Endothelial cell of umbilical vein (primary cell): ENCODE results near the gene TP53. TPM values are rescaled to one million over a fixed set of nuclear protein-coding genes. Genes with fewer than 3 reads are reported as not detected.

Experiments
- BruUV-seq: library from RNA; stranded (reverse); fragments of 400-500 nt; replicated peaks from 2 replicates; lab custom pipeline; 2021; lab: Mats Ljungman, UMichigan
- CTCF ChIA-PET: fragments of 300-600, 350-600 bp; sonication (Branson Sonifier 250); formaldehyde crosslinking; loops from one replicate; lab custom pipeline; 2021; ENCODE audit warnings: antibody characterized with exemption, inconsistent platforms; lab: Charles Lee
- POLR2A ChIA-PET: fragments of 300-600, 350-600 bp; sonication (Branson Sonifier 250); formaldehyde crosslinking; loops from one replicate; lab custom pipeline; 2021; ENCODE audit warnings: antibody characterized with exemption, inconsistent platforms; lab: Charles Lee
- DNase-seq: peaks from one replicate; pipeline ENCODE4 v3.0.0-alpha.2; 2011; ENCODE audit warnings: low read depth, low spot score
- FAIRE-seq: peaks from 2 replicates; lab custom pipeline; 2011; peaks lifted over from hg19 to GRCh38; lab: Jason Lieb, UNC
- H2AFZ ChIP-seq: 2 replicates; pipeline ENCODE4 v1.6.0; 2012; ENCODE audit warnings: low read depth, low read length, control low read depth, inconsistent platforms
- H3K27ac ChIP-seq: 2 replicates; pipeline ENCODE4 v1.5.1; 2011; ENCODE audit warnings: low read depth, mild to moderate bottlenecking, control low read depth, low read length, moderate library complexity; ENCODE audit not compliant: insufficient read depth
- H3K27me3 ChIP-seq, 2 experiments: 2 replicates each; pipeline versions ENCODE4 v1.6.0 to v1.6.1; 2011; ENCODE audit warnings: low read length in 2 of 2, mixed read lengths in 1 of 2; ENCODE audit not compliant: control insufficient read depth in 2 of 2, insufficient read depth in 2 of 2
- H3K36me3 ChIP-seq, 2 experiments: 2 replicates in 1 of 2; 3 replicates in 1 of 2; pipeline ENCODE4 v1.5.1; 2011; ENCODE audit warnings: low read length in 2 of 2, mild to moderate bottlenecking in 1 of 2, moderate library complexity in 1 of 2; ENCODE audit not compliant: control insufficient read depth in 2 of 2, insufficient read depth in 2 of 2; ENCODE audit errors: extremely low read depth in 1 of 2
- H3K4me1 ChIP-seq: 3 replicates; pipeline ENCODE4 v1.5.1; 2011; ENCODE audit warnings: mild to moderate bottlenecking, low read length; ENCODE audit not compliant: control insufficient read depth, insufficient read depth; ENCODE audit errors: extremely low read depth
- H3K4me2 ChIP-seq: 2 replicates; pipeline ENCODE4 v1.6.1; 2011; ENCODE audit warnings: low read length, control low read depth, mixed read lengths; ENCODE audit not compliant: insufficient read depth
- H3K4me3 ChIP-seq, 3 experiments: fragments of 200-600 bp in 1 of 3; sonication (generic), shearing (Covaris generic) in 1 of 3; replicated peaks in 1 of 3; 2 replicates each; pipeline ENCODE4 v1.5.1; 2011 to 2016; ENCODE audit warnings: control low read depth in 3 of 3, low read length in 3 of 3, mild to moderate bottlenecking in 2 of 3, inconsistent platforms in 1 of 3, low read depth in 1 of 3, moderate library complexity in 1 of 3; ENCODE audit not compliant: insufficient read depth in 1 of 3
- H3K79me2 ChIP-seq: 2 replicates; pipeline ENCODE4 v1.6.0; 2012; ENCODE audit warnings: low read length, inconsistent platforms; ENCODE audit not compliant: control insufficient read depth, insufficient read depth
- H3K9ac ChIP-seq: replicated peaks from 2 replicates; pipeline ENCODE3; 2011; ENCODE audit warnings: low read length, control low read depth; ENCODE audit not compliant: insufficient read depth; ENCODE audit errors: extremely low read depth
- H3K9me1 ChIP-seq: replicated peaks from 3 replicates; pipeline ENCODE4 v1.6.0; 2011; ENCODE audit warnings: mild to moderate bottlenecking, low read length; ENCODE audit not compliant: control insufficient read depth, insufficient read depth; ENCODE audit errors: extremely low read depth
- H3K9me3 ChIP-seq: replicated peaks from 2 replicates; pipeline ENCODE4 v1.5.1; 2012; ENCODE audit warnings: low read length, inconsistent platforms; ENCODE audit not compliant: control insufficient read depth, insufficient read depth
- H4K20me1 ChIP-seq: replicated peaks from 2 replicates; pipeline ENCODE3; 2011; ENCODE audit warnings: mild to moderate bottlenecking, low read length; ENCODE audit not compliant: control insufficient read depth, insufficient read depth; ENCODE audit errors: extremely low read depth
- CTCF ChIP-seq, 2 donors: IDR thresholded peaks; 1 replicate in 1 of 2; 2 replicates in 1 of 2; pipeline ENCODE4 v1.5.1; 2011; ENCODE audit warnings: low read length in 2 of 2, mild to moderate bottlenecking in 2 of 2, moderate library complexity in 2 of 2, control low read depth in 1 of 2, inconsistent platforms in 1 of 2, low read depth in 1 of 2; ENCODE audit not compliant: insufficient read depth in 1 of 2; ENCODE audit errors: extremely low read depth in 1 of 2
- EZH2 ChIP-seq: IDR thresholded peaks from 2 replicates; pipeline ENCODE4 v1.6.1; 2012; ENCODE audit warnings: borderline replicate concordance, low read depth, mild to moderate bottlenecking, moderate library complexity, low read length, inconsistent platforms; ENCODE audit not compliant: severe bottlenecking
- FOS ChIP-seq: IDR thresholded peaks from 2 replicates; pipeline ENCODE4 v1.6.1; 2011; ENCODE audit warnings: mild to moderate bottlenecking, low read length, moderate library complexity, borderline replicate concordance; ENCODE audit not compliant: insufficient read depth
- GATA2 ChIP-seq: IDR thresholded peaks from 2 replicates; pipeline ENCODE4 v1.7.0; 2011; ENCODE audit warnings: low read depth, mild to moderate bottlenecking, moderate library complexity, mixed read lengths, low read length; ENCODE audit not compliant: insufficient read length, insufficient read depth
- JUN ChIP-seq: IDR thresholded peaks from 2 replicates; pipeline ENCODE4 v1.6.1; 2011; ENCODE audit warnings: borderline replicate concordance, low read depth; ENCODE audit not compliant: insufficient read length, insufficient read depth
- MAX ChIP-seq: IDR thresholded peaks from 2 replicates; pipeline ENCODE4 v1.6.1; 2011; ENCODE audit not compliant: insufficient read depth, insufficient read length
- MYC ChIP-seq: IDR thresholded peaks from one replicate; pipeline ENCODE4 v1.6.1; 2011; ENCODE audit warnings: mild to moderate bottlenecking, low read depth, low read length
- POLR2A ChIP-seq: IDR thresholded peaks from 2 replicates; pipeline ENCODE4 v1.6.1; 2012; ENCODE audit warnings: low read depth, mild to moderate bottlenecking, control low read depth, low read length
- POLR2AphosphoS5 ChIP-seq: IDR thresholded peaks from 2 replicates; pipeline ENCODE4 v1.6.1; 2012; ENCODE audit warnings: low read depth, mild to moderate bottlenecking, control low read depth, low read length, moderate library complexity; ENCODE audit not compliant: insufficient read depth
- dilution Hi-C: fragments of 300-500 bp; cut with MboI; formaldehyde crosslinking; loops from one replicate; pipeline ENCODE4 v1.15.0; 2019; ENCODE audit warnings: low sequenced_read_pairs; ENCODE audit not compliant: extremely low pct_ligation_motif_present
- intact Hi-C: fragments of 100-400 bp; cut with micrococcal nuclease; formaldehyde crosslinking; loops from one replicate; pipeline ENCODE4 v1.10.0; 2022
- polyA plus RNA-seq, 4 experiments: library from polyadenylated mRNA; depleted of rRNA in 3 of 4; stranded (reverse) in 3 of 4; unstranded in 1 of 4; fragments of >200 nt; gene quantifications; 2 replicates each; pipeline versions ENCODE4 v1.2.1 to v1.2.3, GENCODE V29; 2011 to 2012; ENCODE audit warnings: missing spikeins in 1 of 4
- total RNA-seq: library from RNA; stranded (reverse); gene quantifications from 2 replicates; pipeline ENCODE4 v1.2.3, GENCODE V29; 2021

Gene TP53
- total and polyA plus RNA-seq, 2 donors (not counting 3 experiments of a cell fraction or from before 2014, with no cell fraction given): 82.1 to 138 TPM

- peaks cover 29 to 43% of the 10 kb centered on the region in 2 experiments for H3K27me3 ChIP-seq
- no peak overlapping the region for H3K4me2 ChIP-seq
- DNase-seq (no peak), FAIRE-seq (no peak)
- H3K4me1 ChIP-seq: no peaks in the 10 kb centered on the region
- ChIA-PET CTCF (interaction anchor here (0.7 kb wide), 1 partner anchor 32 kb away, joined by 3 read pairs; the partner anchor contains the start of gene TP53), POLR2A (no interaction called here)
- no peak overlapping the region for H3K9ac ChIP-seq
- no peak overlapping the region for H3K4me3 ChIP-seq
- BruUV-seq: no TSS peak
- H3K9me3 ChIP-seq: no peaks in the 10 kb centered on the region
- intact Hi-C loops: no loop called here
- no peaks in the 10 kb centered on the region for H4K20me1 ChIP-seq
- no peaks in the 10 kb centered on the region for H3K79me2 ChIP-seq
- no peak overlapping the region for H3K27ac ChIP-seq
- dilution Hi-C loops: no loop called here
- no peak for TF ChIP-seq JUN
- TF ChIP-seq GATA2: no peak
- TF ChIP-seq POLR2AphosphoS5: no peak
- TF ChIP-seq CTCF (IDR thresholded peaks at IDR 0.05; ENCODE audit: extremely low read depth in 1 of 2, insufficient read depth in 1 of 2, low read depth in 1 of 2, low read length in 2 of 2): no peak
- TF ChIP-seq MYC: no peak
- no peak for TF ChIP-seq EZH2
- TF ChIP-seq POLR2A: no peak
- no peak for TF ChIP-seq MAX
- TF ChIP-seq FOS: no peak
- no peaks in the 10 kb centered on the region for H3K9me1 ChIP-seq
- H3K36me3 ChIP-seq: no peaks in the 10 kb centered on the region
- H2AFZ ChIP-seq: no peak overlapping the region
Observed at GRCh38 chr17:7654832-7655540, 32.3 kb downstream of the TP53 start.
